Effector memory CD4-positive, alpha-beta T cell (primary cell): ENCODE measurements around the gene STAC3.

Experiments used
- DNase-seq, 3 donors: peaks; one replicate each; pipeline ENCODE4 v3.0.0-alpha.2; 2020
- H3K27ac ChIP-seq: 2 replicates; pipeline ENCODE4 v1.7.0; 2013; ENCODE audit warnings: mild to moderate bottlenecking, low read length, moderate library complexity; ENCODE audit not compliant: insufficient read depth, poor library complexity, severe bottlenecking
- H3K27me3 ChIP-seq: replicated peaks from 2 replicates; pipeline ENCODE4 v1.7.0; 2013; ENCODE audit warnings: mild to moderate bottlenecking, low read length; ENCODE audit not compliant: insufficient read depth, control insufficient read depth, poor library complexity, severe bottlenecking
- H3K36me3 ChIP-seq: 2 replicates; pipeline ENCODE4 v1.7.0; 2013; ENCODE audit warnings: mild to moderate bottlenecking, low read length, moderate library complexity; ENCODE audit not compliant: control insufficient read depth, insufficient read depth
- H3K4me1 ChIP-seq: 2 replicates; pipeline ENCODE4 v1.7.0; 2013; ENCODE audit warnings: low read length, mild to moderate bottlenecking; ENCODE audit not compliant: control insufficient read depth, insufficient read depth, poor library complexity, severe bottlenecking
- H3K4me3 ChIP-seq: 2 replicates; pipeline ENCODE4 v1.7.0; 2013; ENCODE audit warnings: low read length, low read depth, mild to moderate bottlenecking; ENCODE audit not compliant: insufficient read depth, poor library complexity, severe bottlenecking
- H3K9me3 ChIP-seq: 2 replicates; pipeline ENCODE4 v1.7.0; 2013; ENCODE audit warnings: mild to moderate bottlenecking, low read length, moderate library complexity; ENCODE audit not compliant: control insufficient read depth

The STAC3 gene

GRCh38 chr12:57216014-57216911 lies 34.7 kb downstream of the STAC3 start, which contains the start of gene NXPH4:
TSS of gene NXPH4 (plus strand) at chr12:57216794. CDS start at chr12:57216970, 176 bp downstream.
- no peaks in the 10 kb centered on the region for H3K36me3 ChIP-seq
- H3K4me1 ChIP-seq = peaks cover 45% of the 10 kb centered on the region
- peak in 2 of 3 donors; percentile 31 to 44 for DNase-seq
- H3K27ac ChIP-seq = no peak within 1 kb of the TSS
- H3K4me3 ChIP-seq = peak within 1 kb of the TSS; percentile 52
- no peaks in the 10 kb centered on the region for H3K9me3 ChIP-seq
- H3K27me3 ChIP-seq = peaks cover 76% of the 10 kb centered on the region

GRCh38 chr12:57215668-57216013 lies 35.3 kb downstream of the STAC3 start:
- DNase-seq = peak in 1 of 3 donors; percentile 26
- H3K27ac ChIP-seq = no peak overlapping the region
- H3K4me3 ChIP-seq = peak overlapping the region; percentile 45
- peaks cover 70% of the 10 kb centered on the region for H3K27me3 ChIP-seq
- H3K36me3 ChIP-seq = no peaks in the 10 kb centered on the region
- H3K4me1 ChIP-seq = peaks cover 45% of the 10 kb centered on the region
- H3K9me3 ChIP-seq = no peaks in the 10 kb centered on the region

- Histone ChIP-seq H3K36me3 (no peaks in the 10 kb centered on the region), H3K9me3 (no peaks in the 10 kb centered on the region), H3K27me3 (peaks cover 64% of the 10 kb centered on the region), H3K4me1 (peaks cover 41% of the 10 kb centered on the region), H3K4me3 (no peak overlapping the region), H3K27ac (no peak overlapping the region)
- no peak for DNase-seq
These were observed 35.9 kb downstream of the STAC3 start for GRCh38 chr12:57215065-57215464.

- Histone ChIP-seq H3K27me3 (peaks cover 58% of the 10 kb centered on the region), H3K9me3 (no peaks in the 10 kb centered on the region), H3K27ac (no peak overlapping the region), H3K4me1 (peaks cover 41% of the 10 kb centered on the region), H3K4me3 (no peak overlapping the region), H3K36me3 (no peaks in the 10 kb centered on the region)
- peak in 2 of 3 donors; percentile 29 to 54 for DNase-seq
These were observed 36.6 kb downstream of the STAC3 start for GRCh38 chr12:57214398-57214781.

GRCh38 chr12:57213763-57214397 lies 37.1 kb downstream of the STAC3 start:
- no peak for DNase-seq
- Histone ChIP-seq H3K4me1 (peaks cover 41% of the 10 kb centered on the region), H3K27ac (no peak overlapping the region), H3K27me3 (peaks cover 53% of the 10 kb centered on the region), H3K36me3 (no peaks in the 10 kb centered on the region), H3K9me3 (no peaks in the 10 kb centered on the region), H3K4me3 (no peak overlapping the region)

- H3K36me3 ChIP-seq = no peaks in the 10 kb centered on the region
- H3K4me1 ChIP-seq = peaks cover 41% of the 10 kb centered on the region
- H3K27me3 ChIP-seq = peaks cover 46% of the 10 kb centered on the region
These were observed 37.8 kb downstream of the STAC3 start for GRCh38 chr12:57213058-57213715.

GRCh38 chr12:57212701-57213057 lies 38.3 kb downstream of the STAC3 start:
- Histone ChIP-seq H3K27ac (no peak overlapping the region), H3K9me3 (no peaks in the 10 kb centered on the region), H3K27me3 (peaks cover 41% of the 10 kb centered on the region), H3K36me3 (no peaks in the 10 kb centered on the region), H3K4me3 (no peak overlapping the region), H3K4me1 (peaks cover 41% of the 10 kb centered on the region)
- DNase-seq = no peak

More at GRCh38 chr12:57213058-57213715, 37.8 kb downstream of the STAC3 start:
- H3K9me3 ChIP-seq = no peaks in the 10 kb centered on the region
- DNase-seq = peak; percentile 69 to 76 (median 74)
- H3K4me3 ChIP-seq = no peak overlapping the region
- no peak overlapping the region for H3K27ac ChIP-seq

GRCh38 chr12:57211791-57212700 lies 38.9 kb downstream of the STAC3 start:
- Histone ChIP-seq H3K27ac (no peak overlapping the region), H3K4me1 (peaks cover 35% of the 10 kb centered on the region), H3K27me3 (peaks cover 35% of the 10 kb centered on the region), H3K4me3 (no peak overlapping the region), H3K36me3 (no peaks in the 10 kb centered on the region), H3K9me3 (no peaks in the 10 kb centered on the region)
- no peak for DNase-seq

- Histone ChIP-seq H3K27ac (no peak overlapping the region), H3K4me1 (peaks cover 28% of the 10 kb centered on the region), H3K4me3 (no peak overlapping the region), H3K36me3 (no peaks in the 10 kb centered on the region), H3K9me3 (no peaks in the 10 kb centered on the region), H3K27me3 (peaks cover 27% of the 10 kb centered on the region)
- no peak for DNase-seq
These were observed 39.9 kb downstream of the STAC3 start for GRCh38 chr12:57210926-57211692.
